HuH-7.5 (cell line): ENCODE measurements around the gene RETN.

Experiments
- DNase-seq: peaks from one replicate; pipeline ENCODE4 v3.0.0; 2011; ENCODE audit warnings: low spot score

RETN gene

GRCh38 chr19:7657131-7657751 lies 11.6 kb upstream of the RETN start:
- DNase-seq: no peak

GRCh38 chr19:7658219-7658686 lies 10.6 kb upstream of the RETN start:
- DNase-seq: no peak

- DNase-seq: no peak
Measured at GRCh38 chr19:7661744-7662538, 6.9 kb upstream of the RETN start.

GRCh38 chr19:7662657-7663056 lies 6.2 kb upstream of the RETN start:
- DNase-seq: no peak

- DNase-seq: no peak
Measured at GRCh38 chr19:7663706-7664105, 5.1 kb upstream of the RETN start.

- DNase-seq: no peak
Measured at GRCh38 chr19:7665076-7665475, 3.8 kb upstream of the RETN start.

GRCh38 chr19:7669641-7670040 lies 792 bp downstream of the RETN start:
- no peak for DNase-seq

GRCh38 chr19:7670150-7670783 lies 1.4 kb downstream of the RETN start:
- no peak for DNase-seq

GRCh38 chr19:7670790-7671189 lies 1.9 kb downstream of the RETN start:
- DNase-seq: no peak

GRCh38 chr19:7672522-7672921 lies 3.7 kb downstream of the RETN start:
- no peak for DNase-seq

- DNase-seq: peak; percentile 64
Measured at GRCh38 chr19:7674010-7675005, 5.5 kb downstream of the RETN start.

GRCh38 chr19:7676376-7676775 lies 7.5 kb downstream of the RETN start:
- no peak for DNase-seq

- no peak for DNase-seq
Measured at GRCh38 chr19:7676854-7677253, 8.0 kb downstream of the RETN start, which contains the start of gene MCEMP1. Gene MCEMP1, plus strand, starts transcription at chr19:7677090. Its CDS starts 31 bp downstream, at chr19:7677121.

- DNase-seq: no peak
Measured at GRCh38 chr19:7677669-7678311, 8.9 kb downstream of the RETN start.

GRCh38 chr19:7678971-7679751 lies 10.3 kb downstream of the RETN start:
- DNase-seq: no peak

GRCh38 chr19:7679771-7680605 lies 11.1 kb downstream of the RETN start:
- no peak for DNase-seq

- peak; percentile 96 for DNase-seq
Measured at GRCh38 chr19:7680606-7681339, 11.9 kb downstream of the RETN start, which contains the start of gene TRAPPC5. Gene TRAPPC5, plus strand, starts transcription at chr19:7680833. Its CDS starts 1,421 bp downstream, at chr19:7682254.

- peak; percentile 98 for DNase-seq
Measured at GRCh38 chr19:7681340-7682174, 12.7 kb downstream of the RETN start.
